ENCODE measurements around the gene FUT1. TPM values are rescaled to one million over a fixed set of nuclear protein-coding genes. Genes with fewer than 3 reads are reported as not detected.
"Not testable (repeated sequence)": the region's sequence is repeated elsewhere in the genome, so short reads cannot be mapped to it uniquely, and the experiment has no call there.

FUT1 gene
- total and polyA plus RNA-seq, 3 experiments from 2014 or later = 0.09 TPM; not detected in 1

DNA sequence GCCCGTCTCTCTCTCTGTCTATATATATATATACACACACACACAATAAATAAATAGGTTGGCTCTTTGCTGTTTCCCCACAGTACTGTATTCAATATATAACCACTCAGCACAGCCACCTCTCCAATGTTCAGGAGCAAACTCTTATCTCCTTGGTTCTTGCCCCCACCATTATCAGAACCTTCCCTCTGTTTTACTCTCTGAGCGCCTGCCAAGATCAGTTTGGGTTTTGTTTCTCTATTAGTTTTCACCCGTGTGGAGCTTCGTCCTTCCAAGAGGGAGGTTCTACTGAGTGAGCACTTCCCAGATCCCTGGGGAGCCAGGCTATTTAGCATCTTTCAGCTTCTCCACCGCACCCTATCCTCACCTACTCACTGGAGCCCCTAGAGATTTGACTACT is 13.4 kb upstream of the FUT1 start:
- H3K4me3 ChIP-seq (ENCODE audit: low read length); DNase-seq; H3K4me1 ChIP-seq (ENCODE audit: insufficient read depth, low read length); H3K27ac ChIP-seq (ENCODE audit: low read depth, low read length); H3K27ac Mint-ChIP-seq; H3K36me3 Mint-ChIP-seq; H3K4me3 Mint-ChIP-seq; H3K9me3 ChIP-seq (ENCODE audit: low read length); H3K9me3 Mint-ChIP-seq; H3K27me3 ChIP-seq (ENCODE audit: insufficient read depth, low read length, poor library complexity, severe bottlenecking); POLR2A ChIA-PET; H3K4me1 Mint-ChIP-seq; H3K36me3 ChIP-seq (ENCODE audit: insufficient read depth, low read length): not testable (repeated sequence)
- CTCF ChIA-PET = interaction anchor here (2.5 kb wide), 1 partner anchor 22 kb away, joined by 7 read pairs; no protein-coding TSS in a partner anchor
- peaks cover 13 to 35% of the 10 kb centered on the region in 2 donors for H3K27me3 Mint-ChIP-seq

DNA sequence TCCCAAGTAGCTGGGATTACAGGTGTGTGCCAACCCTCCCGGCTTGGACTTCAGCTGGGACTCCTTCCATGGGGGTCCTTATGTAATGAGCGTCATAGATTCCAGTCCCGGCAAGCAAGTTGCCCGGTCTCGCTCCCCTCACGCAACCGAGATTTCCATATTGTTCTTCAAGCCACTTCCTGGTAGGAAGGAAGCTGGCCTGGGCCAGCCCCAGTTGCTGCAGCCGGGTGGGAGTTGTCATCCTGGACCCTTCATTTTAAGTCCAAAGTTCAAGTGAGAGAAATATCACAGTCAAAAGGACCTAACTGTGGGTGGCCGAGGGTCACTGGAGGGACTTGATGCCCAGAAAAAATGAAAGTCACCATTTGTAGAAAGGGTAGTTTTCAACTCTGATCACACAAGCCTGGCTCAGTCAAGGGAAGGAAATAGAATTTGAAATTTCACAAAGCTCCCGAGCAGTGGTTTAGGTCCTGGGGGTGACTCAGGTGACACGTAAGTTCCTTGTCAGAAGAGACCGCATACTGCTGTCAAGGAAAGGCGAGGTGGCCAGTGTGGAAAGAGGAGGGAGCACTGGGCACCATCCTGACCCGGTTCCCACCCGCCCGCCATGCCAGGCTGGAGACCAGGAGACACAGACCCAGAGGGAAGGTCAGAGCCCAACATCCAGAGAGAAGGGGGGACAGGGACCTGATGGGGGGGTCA is 8.2 kb upstream of the FUT1 start:
- Mint-ChIP-seq H3K9me3 (no peaks in the 10 kb centered on the region), H3K27ac (no peak overlapping the region), H3K27me3 (peaks cover 17 to 20% of the 10 kb centered on the region in 2 donors), H3K4me3 (no peak overlapping the region), H3K4me1 (peaks cover 0 to 4% (median 3%) of the 10 kb centered on the region in 3 donors), H3K36me3 (no peaks in the 10 kb centered on the region)
- POLR2A ChIA-PET = no interaction called here
- CTCF ChIA-PET = no interaction called here
- no peaks in the 10 kb centered on the region for H3K36me3 ChIP-seq (ENCODE audit: insufficient read depth, low read length)
- no peaks in the 10 kb centered on the region for H3K27me3 ChIP-seq (ENCODE audit: insufficient read depth, low read length, poor library complexity, severe bottlenecking)
- no peak overlapping the region for H3K4me3 ChIP-seq (ENCODE audit: low read length)
- H3K9me3 ChIP-seq (ENCODE audit: low read length) = no peaks in the 10 kb centered on the region
- no peak overlapping the region for H3K27ac ChIP-seq (ENCODE audit: low read depth, low read length)
- H3K4me1 ChIP-seq (ENCODE audit: insufficient read depth, low read length) = peaks cover 4% of the 10 kb centered on the region
- no peak for DNase-seq

DNA sequence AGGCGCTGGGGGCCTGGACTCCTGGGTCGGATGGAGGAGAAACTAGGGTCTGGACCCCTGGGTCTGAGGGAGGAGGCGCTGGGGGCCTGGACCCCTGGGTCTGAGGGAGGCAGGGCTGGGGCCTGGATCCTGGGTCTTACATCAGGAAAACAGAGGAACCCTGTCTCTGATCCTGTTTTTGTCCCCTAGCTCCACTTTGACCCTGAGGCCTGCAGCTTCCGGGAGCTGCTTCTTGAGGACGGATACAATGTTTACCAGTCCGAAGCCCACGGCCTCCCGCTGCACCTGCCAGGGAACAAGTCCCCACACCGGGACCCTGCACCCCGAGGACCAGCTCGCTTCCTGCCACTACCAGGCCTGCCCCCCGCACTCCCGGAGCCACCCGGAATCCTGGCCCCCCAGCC is 5.3 kb upstream of the FUT1 start:
- ChIA-PET CTCF (no interaction called here), POLR2A (no interaction called here)
- no peak for DNase-seq
- H3K4me3 ChIP-seq (ENCODE audit: low read length) = no peak overlapping the region
- no peaks in the 10 kb centered on the region for H3K27me3 ChIP-seq (ENCODE audit: insufficient read depth, low read length, poor library complexity, severe bottlenecking)
- no peak overlapping the region for H3K4me3 Mint-ChIP-seq
- H3K4me1 ChIP-seq (ENCODE audit: insufficient read depth, low read length) = peaks cover 11% of the 10 kb centered on the region
- no peak overlapping the region for H3K27ac Mint-ChIP-seq
- no peaks in the 10 kb centered on the region for H3K36me3 Mint-ChIP-seq
- H3K27ac ChIP-seq (ENCODE audit: low read depth, low read length) = no peak overlapping the region
- peaks cover 8 to 12% (median 12%) of the 10 kb centered on the region in 3 donors for H3K4me1 Mint-ChIP-seq
- H3K9me3 Mint-ChIP-seq = no peaks in the 10 kb centered on the region
- H3K36me3 ChIP-seq (ENCODE audit: insufficient read depth, low read length) = no peaks in the 10 kb centered on the region
- no peaks in the 10 kb centered on the region for H3K9me3 ChIP-seq (ENCODE audit: low read length)
- H3K27me3 Mint-ChIP-seq = peaks cover 26 to 28% of the 10 kb centered on the region in 2 donors

DNA sequence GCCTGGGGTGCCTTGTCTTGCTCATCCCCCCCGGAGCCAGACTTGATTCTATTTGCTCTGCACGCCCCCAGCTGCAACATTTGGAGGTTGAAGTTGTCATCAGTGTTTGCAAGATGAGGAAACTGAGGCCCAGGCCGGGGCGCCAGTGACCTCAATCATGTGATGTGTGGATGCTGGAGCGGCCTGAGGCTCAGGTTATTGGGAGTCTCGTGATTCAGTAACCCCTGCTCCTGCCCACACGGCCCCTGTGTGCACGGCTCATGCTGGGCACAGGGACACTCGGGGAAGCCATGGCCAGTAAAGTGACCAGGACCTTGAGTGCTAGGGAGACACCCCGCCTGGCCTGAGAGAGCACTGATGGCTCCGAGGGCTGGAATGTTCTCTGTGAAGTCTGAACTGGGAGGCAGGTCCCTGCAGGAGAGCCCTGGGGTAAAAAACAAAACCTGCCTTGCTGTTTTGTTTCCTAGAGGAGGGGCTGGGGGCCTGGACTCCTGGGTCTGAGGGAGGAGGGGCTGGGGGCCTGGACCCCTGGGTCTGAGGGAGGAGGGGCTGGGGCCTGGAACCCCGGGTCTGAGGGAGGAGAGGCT is 4.7 kb upstream of the FUT1 start:
- no peak overlapping the region for H3K4me3 ChIP-seq (ENCODE audit: low read length)
- ChIA-PET POLR2A (no interaction called here), CTCF (no interaction called here)
- no peaks in the 10 kb centered on the region for H3K27me3 ChIP-seq (ENCODE audit: insufficient read depth, low read length, poor library complexity, severe bottlenecking)
- peaks cover 16% of the 10 kb centered on the region for H3K4me1 ChIP-seq (ENCODE audit: insufficient read depth, low read length)
- no peaks in the 10 kb centered on the region for H3K9me3 ChIP-seq (ENCODE audit: low read length)
- no peak for DNase-seq
- Mint-ChIP-seq H3K27ac (no peak overlapping the region), H3K36me3 (no peaks in the 10 kb centered on the region), H3K9me3 (no peaks in the 10 kb centered on the region), H3K4me3 (no peak overlapping the region), H3K27me3 (peaks cover 23 to 28% of the 10 kb centered on the region in 2 donors), H3K4me1 (peaks cover 9 to 14% (median 13%) of the 10 kb centered on the region in 3 donors)
- H3K36me3 ChIP-seq (ENCODE audit: insufficient read depth, low read length) = no peaks in the 10 kb centered on the region
- no peak overlapping the region for H3K27ac ChIP-seq (ENCODE audit: low read depth, low read length)

DNA sequence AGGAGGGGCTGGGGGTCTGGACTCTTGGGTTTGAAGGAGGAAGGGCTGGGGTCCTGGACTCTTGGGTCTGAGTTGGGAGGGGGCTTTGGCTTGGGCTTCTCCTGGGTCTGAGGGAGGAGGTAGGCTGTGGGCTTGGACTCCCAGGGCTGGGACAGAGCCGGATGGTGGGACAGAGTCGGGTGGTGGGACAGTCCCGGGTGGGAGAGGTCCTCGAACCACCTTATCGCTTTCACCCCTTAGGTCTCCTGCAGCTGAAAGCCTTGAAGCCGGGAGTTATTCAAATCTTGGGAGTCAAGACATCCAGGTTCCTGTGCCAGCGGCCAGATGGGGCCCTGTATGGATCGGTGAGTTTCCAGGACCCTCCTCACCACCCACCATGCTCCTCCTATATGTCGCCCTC is 4.2 kb upstream of the FUT1 start:
- no peak overlapping the region for H3K4me3 ChIP-seq (ENCODE audit: low read length)
- no peak overlapping the region for H3K27ac ChIP-seq (ENCODE audit: low read depth, low read length)
- H3K4me1 ChIP-seq (ENCODE audit: insufficient read depth, low read length) = peaks cover 20% of the 10 kb centered on the region
- H3K9me3 ChIP-seq (ENCODE audit: low read length) = no peaks in the 10 kb centered on the region
- Mint-ChIP-seq H3K4me3 (no peak overlapping the region), H3K27ac (no peak overlapping the region), H3K4me1 (peaks cover 12 to 18% (median 15%) of the 10 kb centered on the region in 3 donors), H3K27me3 (peaks cover 23 to 31% of the 10 kb centered on the region in 2 donors), H3K36me3 (no peaks in the 10 kb centered on the region), H3K9me3 (no peaks in the 10 kb centered on the region)
- H3K36me3 ChIP-seq (ENCODE audit: insufficient read depth, low read length) = no peaks in the 10 kb centered on the region
- POLR2A ChIA-PET = no interaction called here
- CTCF ChIA-PET = no interaction called here
- no peaks in the 10 kb centered on the region for H3K27me3 ChIP-seq (ENCODE audit: insufficient read depth, low read length, poor library complexity, severe bottlenecking)
- no peak for DNase-seq

DNA sequence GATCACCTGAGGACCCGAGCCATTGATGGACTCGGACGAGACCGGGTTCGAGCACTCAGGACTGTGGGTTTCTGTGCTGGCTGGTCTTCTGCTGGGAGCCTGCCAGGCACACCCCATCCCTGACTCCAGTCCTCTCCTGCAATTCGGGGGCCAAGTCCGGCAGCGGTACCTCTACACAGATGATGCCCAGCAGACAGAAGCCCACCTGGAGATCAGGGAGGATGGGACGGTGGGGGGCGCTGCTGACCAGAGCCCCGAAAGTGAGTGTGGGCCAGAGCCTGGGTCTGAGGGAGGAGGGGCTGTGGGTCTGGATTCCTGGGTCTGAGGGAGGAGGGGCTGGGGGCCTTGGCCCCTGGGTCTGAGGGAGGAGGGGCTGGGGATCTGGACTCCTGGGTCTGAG is 3.8 kb upstream of the FUT1 start:
- Mint-ChIP-seq H3K4me1 (peaks cover 15 to 20% (median 16%) of the 10 kb centered on the region in 3 donors), H3K9me3 (no peaks in the 10 kb centered on the region), H3K27ac (no peak overlapping the region), H3K36me3 (no peaks in the 10 kb centered on the region), H3K27me3 (peaks cover 23 to 33% of the 10 kb centered on the region in 2 donors), H3K4me3 (no peak overlapping the region)
- H3K27me3 ChIP-seq (ENCODE audit: insufficient read depth, low read length, poor library complexity, severe bottlenecking) = no peaks in the 10 kb centered on the region
- H3K27ac ChIP-seq (ENCODE audit: low read depth, low read length) = no peak overlapping the region
- no peak for DNase-seq
- H3K36me3 ChIP-seq (ENCODE audit: insufficient read depth, low read length) = no peaks in the 10 kb centered on the region
- H3K4me3 ChIP-seq (ENCODE audit: low read length) = no peak overlapping the region
- CTCF ChIA-PET = no interaction called here
- POLR2A ChIA-PET = no interaction called here
- no peaks in the 10 kb centered on the region for H3K9me3 ChIP-seq (ENCODE audit: low read length)
- peaks cover 20% of the 10 kb centered on the region for H3K4me1 ChIP-seq (ENCODE audit: insufficient read depth, low read length)

DNA sequence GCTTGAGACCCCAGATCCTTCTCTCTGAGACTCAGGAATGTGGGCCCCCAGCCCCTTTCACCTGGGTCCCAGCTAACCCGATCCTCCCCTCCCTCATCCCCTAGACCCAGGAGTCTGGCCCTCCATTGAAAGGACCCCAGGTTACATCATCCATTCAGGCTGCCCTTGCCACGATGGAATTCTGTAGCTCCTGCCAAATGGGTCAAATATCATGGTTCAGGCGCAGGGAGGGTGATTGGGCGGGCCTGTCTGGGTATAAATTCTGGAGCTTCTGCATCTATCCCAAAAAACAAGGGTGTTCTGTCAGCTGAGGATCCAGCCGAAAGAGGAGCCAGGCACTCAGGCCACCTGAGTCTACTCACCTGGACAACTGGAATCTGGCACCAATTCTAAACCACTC is 3.3 kb upstream of the FUT1 start:
- ChIA-PET POLR2A (no interaction called here), CTCF (interaction anchor here (0.8 kb wide), 1 partner anchor 18 kb away, joined by 3 read pairs; no protein-coding TSS in a partner anchor)
- no peak overlapping the region for H3K27ac Mint-ChIP-seq
- Histone ChIP-seq H3K27me3 (ENCODE audit: insufficient read depth, low read length, poor library complexity, severe bottlenecking) (no peaks in the 10 kb centered on the region), H3K9me3 (ENCODE audit: low read length) (no peaks in the 10 kb centered on the region), H3K4me3 (ENCODE audit: low read length) (no peak overlapping the region), H3K36me3 (ENCODE audit: insufficient read depth, low read length) (no peaks in the 10 kb centered on the region), H3K4me1 (ENCODE audit: insufficient read depth, low read length) (peaks cover 20% of the 10 kb centered on the region), H3K27ac (ENCODE audit: low read depth, low read length) (no peak overlapping the region)
- peaks cover 18 to 21% (median 18%) of the 10 kb centered on the region in 3 donors for H3K4me1 Mint-ChIP-seq
- DNase-seq = no peak
- H3K36me3 Mint-ChIP-seq = no peaks in the 10 kb centered on the region
- H3K9me3 Mint-ChIP-seq = no peaks in the 10 kb centered on the region
- H3K4me3 Mint-ChIP-seq = no peak overlapping the region
- H3K27me3 Mint-ChIP-seq = peaks cover 24 to 35% of the 10 kb centered on the region in 2 donors

DNA sequence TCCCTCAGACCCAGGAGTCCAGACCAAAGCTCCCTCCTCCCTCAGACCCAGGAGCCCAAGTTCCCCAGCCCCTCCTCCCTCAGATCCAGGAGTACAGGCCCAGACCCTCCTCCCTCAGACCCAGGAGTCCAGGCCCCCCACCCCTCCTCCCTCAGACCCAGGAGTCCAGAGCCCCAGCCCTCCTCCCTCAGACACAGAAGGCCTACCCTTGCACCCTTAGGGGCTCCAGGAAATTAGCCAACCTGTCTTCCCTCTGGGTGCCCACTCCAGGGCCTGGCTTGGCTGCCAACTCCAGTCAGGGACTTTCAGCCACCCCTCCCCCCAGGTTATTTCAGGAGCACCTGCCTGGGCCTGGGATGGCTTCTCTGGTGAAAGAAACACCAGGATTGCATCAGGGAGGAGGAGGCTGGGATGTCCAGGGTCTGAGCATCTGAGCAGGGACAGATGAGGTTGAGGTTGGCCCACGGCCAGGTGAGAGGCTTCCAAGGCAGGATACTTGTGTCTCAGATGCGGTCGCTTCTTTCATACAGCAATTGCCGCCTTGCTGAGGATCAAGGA is 2.7 kb upstream of the FUT1 start, which contains the start of gene FGF21:
Gene FGF21 (plus strand): TSS at position 441 of the 558 bp plus-strand sequence. CDS start 713 bp downstream, outside the sequence.
- ChIA-PET CTCF (interaction anchor here (0.8 kb wide), 1 partner anchor 19 kb away, joined by 3 read pairs; no protein-coding TSS in a partner anchor), POLR2A (no interaction called here)
- no peak within 1 kb of the TSS for H3K27ac Mint-ChIP-seq
- H3K27ac ChIP-seq (ENCODE audit: low read depth, low read length) = peak within 1 kb of the TSS; percentile 59
- no peaks in the 10 kb centered on the region for H3K9me3 Mint-ChIP-seq
- DNase-seq = no peak
- H3K36me3 ChIP-seq (ENCODE audit: insufficient read depth, low read length) = no peaks in the 10 kb centered on the region
- H3K27me3 Mint-ChIP-seq = peaks cover 21 to 29% of the 10 kb centered on the region in 2 donors
- H3K27me3 ChIP-seq (ENCODE audit: insufficient read depth, low read length, poor library complexity, severe bottlenecking) = no peaks in the 10 kb centered on the region
- peaks cover 15 to 18% (median 17%) of the 10 kb centered on the region in 3 donors for H3K4me1 Mint-ChIP-seq
- no peak within 1 kb of the TSS for H3K4me3 ChIP-seq (ENCODE audit: low read length)
- no peak within 1 kb of the TSS for H3K4me3 Mint-ChIP-seq
- no peaks in the 10 kb centered on the region for H3K36me3 Mint-ChIP-seq
- H3K9me3 ChIP-seq (ENCODE audit: low read length) = no peaks in the 10 kb centered on the region
- peaks cover 16% of the 10 kb centered on the region for H3K4me1 ChIP-seq (ENCODE audit: insufficient read depth, low read length)
